Measurements from ENCODE around the gene ZNF836.

The ZNF836 gene

GRCh38 chr19:52200044-52200443, 28.6 kb upstream of the ZNF836 start:
- H3K27me3 ChIP-seq (ENCODE audit: insufficient read depth, low read length, poor library complexity), result no peaks in the 10 kb centered on the region
- H3K4me2 ChIP-seq (ENCODE audit: insufficient read depth, low read length), result no peak overlapping the region
- no peak overlapping the region for H3K4me3 ChIP-seq (ENCODE audit: low read depth in 1 of 2, low read length in 2 of 2)
- no peak overlapping the region for H3K9ac ChIP-seq (ENCODE audit: low read depth, low read length)
- no peaks in the 10 kb centered on the region for H3K9me3 ChIP-seq (ENCODE audit: insufficient read depth, low read length, severe bottlenecking)
- H4K20me1 ChIP-seq (ENCODE audit: insufficient read depth, low read length), result peaks cover 84% of the 10 kb centered on the region
- no peaks in the 10 kb centered on the region for H3K4me1 ChIP-seq (ENCODE audit: insufficient read depth, low read length)
- H3K36me3 ChIP-seq (ENCODE audit: insufficient read depth, low read length), result peaks cover 94% of the 10 kb centered on the region
- TF ChIP-seq CTCF (IDR thresholded peaks at IDR 0.05; ENCODE audit: borderline replicate concordance, extremely low read depth, low read length, poor library complexity, severe bottlenecking), result no peak
- TF ChIP-seq EZH2 (IDR thresholded peaks at IDR 0.05; ENCODE audit: borderline replicate concordance, low read depth, low read length, severe bottlenecking), result no peak
- no peak overlapping the region for H3K27ac ChIP-seq (ENCODE audit: low read length)
- ATAC-seq (ENCODE audit: insufficient read depth, low read depth), result no peak
- DNase-seq, result no peak
- no peak overlapping the region for H2AFZ ChIP-seq (ENCODE audit: low read depth, low read length)
- peaks cover 97% of the 10 kb centered on the region for H3K79me2 ChIP-seq (ENCODE audit: insufficient read depth, low read length)

- Histone ChIP-seq H3K9ac (ENCODE audit: low read depth, low read length) (no peak overlapping the region), H3K4me3 (ENCODE audit: low read depth in 1 of 2, low read length in 2 of 2) (no peak overlapping the region), H3K36me3 (ENCODE audit: insufficient read depth, low read length) (peaks cover 93% of the 10 kb centered on the region), H3K4me1 (ENCODE audit: insufficient read depth, low read length) (no peaks in the 10 kb centered on the region), H3K4me2 (ENCODE audit: insufficient read depth, low read length) (no peak overlapping the region), H4K20me1 (ENCODE audit: insufficient read depth, low read length) (peaks cover 84% of the 10 kb centered on the region), H3K27ac (ENCODE audit: low read length) (no peak overlapping the region), H3K9me3 (ENCODE audit: insufficient read depth, low read length, severe bottlenecking) (no peaks in the 10 kb centered on the region), H3K79me2 (ENCODE audit: insufficient read depth, low read length) (peaks cover 97% of the 10 kb centered on the region), H2AFZ (ENCODE audit: low read depth, low read length) (no peak overlapping the region), H3K27me3 (ENCODE audit: insufficient read depth, low read length, poor library complexity) (no peaks in the 10 kb centered on the region)
- DNase-seq (no peak), ATAC-seq (ENCODE audit: insufficient read depth, low read depth) (no peak)
- TF ChIP-seq CTCF (IDR thresholded peaks at IDR 0.05; ENCODE audit: borderline replicate concordance, extremely low read depth, low read length, poor library complexity, severe bottlenecking) (no peak), EZH2 (IDR thresholded peaks at IDR 0.05; ENCODE audit: borderline replicate concordance, low read depth, low read length, severe bottlenecking) (no peak)
Observed at GRCh38 chr19:52198678-52199077, 27.3 kb upstream of the ZNF836 start.

GRCh38 chr19:52197964-52198363, 26.5 kb upstream of the ZNF836 start:
- Histone ChIP-seq H3K4me1 (ENCODE audit: insufficient read depth, low read length) (no peaks in the 10 kb centered on the region), H3K36me3 (ENCODE audit: insufficient read depth, low read length) (peaks cover 93% of the 10 kb centered on the region), H3K27ac (ENCODE audit: low read length) (no peak overlapping the region), H3K79me2 (ENCODE audit: insufficient read depth, low read length) (peaks cover 97% of the 10 kb centered on the region), H3K9me3 (ENCODE audit: insufficient read depth, low read length, severe bottlenecking) (no peaks in the 10 kb centered on the region), H3K27me3 (ENCODE audit: insufficient read depth, low read length, poor library complexity) (no peaks in the 10 kb centered on the region), H4K20me1 (ENCODE audit: insufficient read depth, low read length) (peaks cover 81% of the 10 kb centered on the region), H3K4me3 (ENCODE audit: low read depth in 1 of 2, low read length in 2 of 2) (no peak overlapping the region), H2AFZ (ENCODE audit: low read depth, low read length) (no peak overlapping the region), H3K9ac (ENCODE audit: low read depth, low read length) (no peak overlapping the region), H3K4me2 (ENCODE audit: insufficient read depth, low read length) (no peak overlapping the region)
- no peak for ATAC-seq (ENCODE audit: insufficient read depth, low read depth)
- DNase-seq, result no peak
- no peak for TF ChIP-seq EZH2 (IDR thresholded peaks at IDR 0.05; ENCODE audit: borderline replicate concordance, low read depth, low read length, severe bottlenecking)

- Histone ChIP-seq H3K9me3 (ENCODE audit: insufficient read depth, low read length, severe bottlenecking) (no peaks in the 10 kb centered on the region), H3K36me3 (ENCODE audit: insufficient read depth, low read length) (peaks cover 93% of the 10 kb centered on the region), H3K79me2 (ENCODE audit: insufficient read depth, low read length) (peaks cover 97% of the 10 kb centered on the region), H3K27ac (ENCODE audit: low read length) (no peak overlapping the region), H3K4me3 (ENCODE audit: low read depth in 1 of 2, low read length in 2 of 2) (no peak overlapping the region), H2AFZ (ENCODE audit: low read depth, low read length) (no peak overlapping the region), H3K4me2 (ENCODE audit: insufficient read depth, low read length) (no peak overlapping the region), H3K4me1 (ENCODE audit: insufficient read depth, low read length) (peaks cover 13% of the 10 kb centered on the region), H3K27me3 (ENCODE audit: insufficient read depth, low read length, poor library complexity) (no peaks in the 10 kb centered on the region), H4K20me1 (ENCODE audit: insufficient read depth, low read length) (peaks cover 91% of the 10 kb centered on the region), H3K9ac (ENCODE audit: low read depth, low read length) (no peak overlapping the region)
- no peak for ATAC-seq (ENCODE audit: insufficient read depth, low read depth)
- TF ChIP-seq EZH2 (IDR thresholded peaks at IDR 0.05; ENCODE audit: borderline replicate concordance, low read depth, low read length, severe bottlenecking), result no peak
- TF ChIP-seq CTCF (IDR thresholded peaks at IDR 0.05; ENCODE audit: borderline replicate concordance, extremely low read depth, low read length, poor library complexity, severe bottlenecking), result no peak
- DNase-seq, result no peak
Observed at GRCh38 chr19:52196256-52196967, 25.0 kb upstream of the ZNF836 start.
